Smooth muscle cell (in vitro differentiated cells): ENCODE data around the gene NUMB. TPM values are rescaled to one million over a fixed set of nuclear protein-coding genes. Genes with fewer than 3 reads are reported as not detected.

Source experiments
- DNase-seq: peaks from one replicate; lab custom pipeline; 2025; ENCODE audit not compliant: unreplicated experiment; lab: John Stamatoyannopoulos, UW
- H2AFZ ChIP-seq: fragments of 200-600 bp; sonication (generic); 2 replicates; pipeline ENCODE4 v1.6.0; 2016; ENCODE audit warnings: antibody characterized with exemption, low read depth, mild to moderate bottlenecking
- H3F3A ChIP-seq: fragments of 200-600 bp; sonication (generic); 2 replicates; pipeline ENCODE4 v1.6.0; 2017; ENCODE audit warnings: antibody characterized with exemption, low read depth
- H3K27ac ChIP-seq: fragments of 200-600 bp; sonication (generic); 2 replicates; pipeline ENCODE4 v1.5.1; 2016; ENCODE audit warnings: low read depth, mild to moderate bottlenecking
- H3K27me3 ChIP-seq: fragments of 200-600 bp; sonication (generic); 2 replicates; pipeline ENCODE4 v1.6.1; 2016; ENCODE audit warnings: low read depth, mild to moderate bottlenecking
- H3K36me3 ChIP-seq: fragments of 200-600 bp; sonication (generic); 2 replicates; pipeline ENCODE4 v1.5.1; 2016; ENCODE audit warnings: low read depth
- H3K4me1 ChIP-seq: fragments of 200-600 bp; sonication (generic); 2 replicates; pipeline ENCODE4 v1.5.1; 2016; ENCODE audit warnings: low read depth
- H3K4me2 ChIP-seq: fragments of 200-600 bp; sonication (generic); 2 replicates; pipeline ENCODE4 v1.6.0; 2016; ENCODE audit warnings: mild to moderate bottlenecking
- H3K4me3 ChIP-seq: fragments of 200-600 bp; sonication (generic); 2 replicates; pipeline ENCODE4 v1.5.1; 2016; ENCODE audit warnings: mild to moderate bottlenecking
- H3K79me2 ChIP-seq: fragments of 200-600 bp; sonication (generic); 2 replicates; pipeline ENCODE4 v1.6.0; 2016; ENCODE audit warnings: low read depth, mild to moderate bottlenecking
- H3K9ac ChIP-seq: fragments of 200-600 bp; sonication (generic); 2 replicates; pipeline ENCODE4 v1.6.0; 2016; ENCODE audit warnings: low read depth
- H3K9me3 ChIP-seq: fragments of 200-600 bp; sonication (generic); replicated peaks from 2 replicates; pipeline ENCODE4 v1.5.1; 2016; ENCODE audit warnings: low read depth
- H4K20me1 ChIP-seq: fragments of 200-600 bp; sonication (generic); 2 replicates; pipeline ENCODE4 v1.6.0; 2016; ENCODE audit warnings: low read depth
- CTCF ChIP-seq: fragments of 200-600 bp; sonication (generic); IDR thresholded peaks from 2 replicates; pipeline ENCODE4 v1.5.1; 2017; ENCODE audit warnings: borderline replicate concordance, mild to moderate bottlenecking, antibody characterized with exemption; ENCODE audit not compliant: insufficient read depth, poor library complexity, severe bottlenecking
- WGBS: methylation state at CpG from one replicate; pipeline ENCODE4 v1.1.7; 2016; ENCODE audit warnings: low lambda C conversion rate; 5-methylcytosine and 5-hydroxymethylcytosine counted together
- polyA plus RNA-seq: library from polyadenylated mRNA; unstranded; fragments of >200 nt; fragmentation: Nextera tagmentation; extraction: Ambion mirVana; gene quantifications from 2 replicates; pipeline ENCODE4 v1.2.1, GENCODE V29; 2016
- total RNA-seq: library from RNA; depleted of rRNA; stranded (reverse); fragments of >200 nt; gene quantifications from 2 replicates; pipeline ENCODE4 v1.2.3, GENCODE V29; 2014

Gene NUMB
- total and polyA plus RNA-seq, 2 experiments from 2014 or later: 34.5 to 57.4 TPM

DNA sequence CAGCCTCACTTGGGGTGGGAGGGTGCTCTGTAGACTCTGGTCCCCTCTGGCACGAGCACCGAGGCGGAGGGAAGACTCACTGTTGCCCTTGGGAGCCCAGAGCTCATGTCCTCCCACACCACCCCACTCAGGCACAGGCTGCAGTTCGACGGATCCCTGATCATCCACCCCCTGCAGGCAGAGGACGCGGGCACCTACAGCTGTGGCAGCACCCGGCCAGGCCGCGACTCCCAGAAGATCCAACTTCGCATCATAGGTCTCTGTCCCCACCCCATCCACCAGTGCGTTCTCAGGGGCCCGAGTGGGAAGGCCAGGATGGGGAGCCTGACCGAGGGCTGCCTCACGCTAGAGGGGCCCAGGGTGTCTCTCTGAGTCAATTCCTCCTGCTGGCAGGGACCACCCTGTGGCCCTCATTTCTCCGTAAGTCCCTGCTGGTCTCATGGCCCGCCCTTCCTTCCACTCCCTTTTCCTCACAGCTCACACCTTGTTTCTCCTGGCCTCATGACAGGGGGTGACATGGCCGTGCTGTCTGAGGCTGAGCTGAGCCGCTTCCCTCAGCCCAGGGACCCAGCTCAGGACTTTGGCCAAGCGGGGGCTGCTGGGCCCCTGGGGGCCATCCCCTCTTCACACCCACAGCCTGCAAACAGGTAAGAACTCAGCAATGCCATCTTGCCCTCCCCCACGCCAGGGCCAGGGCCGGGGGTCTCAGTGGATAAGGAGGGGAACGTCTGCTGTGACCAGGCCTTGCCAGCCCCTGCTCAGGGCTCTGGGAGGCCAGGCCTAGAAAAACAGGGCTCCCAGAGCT, 194.1 kb downstream of the NUMB start:
- Histone ChIP-seq H3K36me3 (no peaks in the 10 kb centered on the region), H3K27me3 (no peaks in the 10 kb centered on the region), H3K9me3 (no peaks in the 10 kb centered on the region), H3K79me2 (no peaks in the 10 kb centered on the region), H3K27ac (no peak overlapping the region), H3K4me1 (no peaks in the 10 kb centered on the region), H3F3A (no peaks in the 10 kb centered on the region), H2AFZ (no peak overlapping the region), H3K4me2 (no peak overlapping the region), H3K9ac (no peak overlapping the region), H4K20me1 (no peaks in the 10 kb centered on the region), H3K4me3 (no peak overlapping the region)
- DNase-seq: no peak
- 96% methylated on average over 23 of the region's 23 CpGs for WGBS
- TF ChIP-seq CTCF: no peak

DNA sequence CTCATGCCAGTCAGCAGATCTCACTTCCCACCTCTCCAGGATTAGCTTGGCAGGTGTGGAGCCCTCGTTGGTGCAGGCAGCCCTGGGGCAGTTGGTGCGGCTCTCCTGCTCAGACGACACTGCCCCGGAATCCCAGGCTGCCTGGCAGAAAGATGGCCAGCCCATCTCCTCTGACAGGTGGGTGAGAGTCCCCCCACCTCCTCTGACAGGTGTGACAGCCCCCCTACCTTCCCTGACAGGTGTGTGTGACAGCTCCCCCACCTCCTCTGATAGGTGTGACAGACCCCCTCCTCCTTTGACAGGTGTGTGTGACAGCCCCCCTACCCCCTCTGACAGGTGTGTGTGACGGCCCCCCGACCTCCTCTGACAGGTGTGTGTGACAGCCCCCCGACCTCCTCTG, 194.7 kb downstream of the NUMB start:
- Histone ChIP-seq H3K4me2 (no peak overlapping the region), H2AFZ (no peak overlapping the region), H3K4me3 (no peak overlapping the region), H3K79me2 (no peaks in the 10 kb centered on the region), H3K9ac (no peak overlapping the region), H3F3A (no peaks in the 10 kb centered on the region), H4K20me1 (no peaks in the 10 kb centered on the region), H3K36me3 (no peaks in the 10 kb centered on the region), H3K4me1 (no peaks in the 10 kb centered on the region), H3K27ac (no peak overlapping the region), H3K27me3 (no peaks in the 10 kb centered on the region), H3K9me3 (no peaks in the 10 kb centered on the region)
- no peak for DNase-seq
- WGBS: 95% methylated on average over 7 of the region's 7 CpGs
- TF ChIP-seq CTCF: no peak

GRCh38 chr14:73262427-73263183, 195.7 kb downstream of the NUMB start:
- WGBS: 92% methylated on average over 20 of the region's 20 CpGs
- H4K20me1 ChIP-seq: no peaks in the 10 kb centered on the region
- no peaks in the 10 kb centered on the region for H3K79me2 ChIP-seq
- no peak overlapping the region for H3K4me3 ChIP-seq
- no peak overlapping the region for H3K4me2 ChIP-seq
- no peak overlapping the region for H3K9ac ChIP-seq
- no peak overlapping the region for H2AFZ ChIP-seq
- no peaks in the 10 kb centered on the region for H3K36me3 ChIP-seq
- H3K27me3 ChIP-seq: no peaks in the 10 kb centered on the region
- DNase-seq: no peak
- no peaks in the 10 kb centered on the region for H3K9me3 ChIP-seq
- no peaks in the 10 kb centered on the region for H3F3A ChIP-seq
- no peaks in the 10 kb centered on the region for H3K4me1 ChIP-seq
- TF ChIP-seq CTCF: no peak
- H3K27ac ChIP-seq: no peak overlapping the region
